K562 (cell line): ENCODE results near the gene RBBP4. TPM values are rescaled to one million over a fixed set of nuclear protein-coding genes. Genes with fewer than 3 reads are reported as not detected.

Source experiments
- ATAC-seq: fragments of 200-7000 bp; cut with Tn5 transposase; 3 replicates; pipeline ENCODE4 v1.9.1; 2020; ENCODE audit warnings: moderate library complexity
- BruUV-seq: library from RNA; stranded (reverse); fragments of 400-500 nt; replicated peaks from 2 replicates; lab custom pipeline; 2021; lab: Mats Ljungman, UMichigan
- CTCF ChIA-PET: fragments of 300-600 bp; formaldehyde crosslinking; extraction: SDS; loops from one replicate; lab custom pipeline; 2021; ENCODE audit warnings: low intra/inter-chr PET ratio; lab: Yijun Ruan, JAX
- POLR2A ChIA-PET: fragments of 300-600, 350-650 bp; sonication (Branson Sonifier 250); formaldehyde crosslinking; extraction: SDS; loops from one replicate; lab custom pipeline; 2021; ENCODE audit warnings: antibody characterized with exemption, inconsistent platforms; lab: Yijun Ruan, JAX
- DNase-seq, 4 experiments: peaks; one replicate each; pipeline versions ENCODE4 v3.0.0 to v3.0.0-alpha.2; 2011 to 2018; ENCODE audit warnings: low spot score in 3 of 4, mixed read lengths in 3 of 4; ENCODE audit errors: extremely low read depth in 1 of 4
- FAIRE-seq: peaks from 2 replicates; lab custom pipeline; 2011; peaks lifted over from hg19 to GRCh38; lab: Jason Lieb, UNC
- H2AFZ ChIP-seq: 2 replicates; pipeline ENCODE4 v1.6.0; 2011; ENCODE audit warnings: low read depth, low read length, control low read depth, inconsistent platforms
- H3K27ac ChIP-seq: fragments of 200-600 bp; 3 replicates; pipeline ENCODE4 v1.8.0; 2011; ENCODE audit warnings: low read depth, mild to moderate bottlenecking, control low read depth, inconsistent platforms, low read length, moderate library complexity, mixed read lengths; ENCODE audit errors: extremely low read depth
- H3K27me3 ChIP-seq, 2 experiments: fragments of 300-600 bp in 1 of 2; 2 replicates in 1 of 2; 3 replicates in 1 of 2; pipeline versions ENCODE4 v1.6.0 to v1.8.0; 2011; ENCODE audit warnings: inconsistent platforms in 2 of 2, low read length in 2 of 2, mild to moderate bottlenecking in 1 of 2, mixed read lengths in 1 of 2, moderate library complexity in 1 of 2; ENCODE audit not compliant: control insufficient read depth in 2 of 2, insufficient read depth in 2 of 2
- H3K36me3 ChIP-seq: fragments of 300-600 bp; 3 replicates; pipeline ENCODE4 v1.8.0; 2011; ENCODE audit warnings: mild to moderate bottlenecking, low read length, inconsistent platforms; ENCODE audit not compliant: control insufficient read depth, insufficient read depth
- H3K4me1 ChIP-seq, 2 experiments: fragments of 200-600 bp in 1 of 2; replicated peaks in 1 of 2; 2 replicates in 1 of 2; 3 replicates in 1 of 2; pipeline versions ENCODE4 v1.5.1 to v1.8.0; 2011; ENCODE audit warnings: inconsistent platforms in 2 of 2, low read length in 2 of 2, mild to moderate bottlenecking in 1 of 2, mixed read lengths in 1 of 2, moderate library complexity in 1 of 2; ENCODE audit not compliant: control insufficient read depth in 2 of 2, insufficient read depth in 2 of 2
- H3K4me2 ChIP-seq: 2 replicates; pipeline ENCODE4 v1.6.1; 2011; ENCODE audit warnings: low read length, control low read depth, inconsistent platforms, mixed read lengths; ENCODE audit not compliant: insufficient read depth
- H3K4me3 ChIP-seq: fragments of 200-600 bp; sonication (generic), shearing (Covaris generic); 2 replicates; pipeline ENCODE4 v1.5.1; 2016; ENCODE audit warnings: control low read depth, inconsistent platforms
- H3K79me2 ChIP-seq: fragments of 200-600 bp; 3 replicates; pipeline ENCODE4 v1.8.0; 2011; ENCODE audit warnings: low read length, inconsistent platforms; ENCODE audit not compliant: control insufficient read depth, insufficient read depth
- H3K9ac ChIP-seq, 2 experiments: 2 replicates each; pipeline versions ENCODE4 v1.6.0 to v1.6.1; 2011; ENCODE audit warnings: low read depth in 2 of 2, low read length in 2 of 2, control low read depth in 1 of 2, inconsistent platforms in 1 of 2, mild to moderate bottlenecking in 1 of 2, mixed read lengths in 1 of 2; ENCODE audit not compliant: insufficient read depth in 1 of 2
- H3K9me1 ChIP-seq: one replicate; pipeline ENCODE4 v1.6.0; 2011; ENCODE audit warnings: inconsistent platforms, mild to moderate bottlenecking, low read length, moderate library complexity; ENCODE audit not compliant: control insufficient read depth, insufficient read depth
- H3K9me3 ChIP-seq: replicated peaks from 2 replicates; pipeline ENCODE4 v1.5.1; 2011; ENCODE audit warnings: low read depth, low read length, inconsistent platforms; ENCODE audit not compliant: control insufficient read depth, insufficient read depth
- H4K20me1 ChIP-seq: replicated peaks from 2 replicates; pipeline ENCODE4 v1.6.1; 2011; ENCODE audit warnings: low read length, inconsistent platforms, mixed read lengths; ENCODE audit not compliant: control insufficient read depth, insufficient read depth
- FOXA3 ChIP-seq, 2 experiments: fragments of 450-650 bp in 1 of 2; sonication (generic) in 1 of 2; formaldehyde crosslinking; IDR thresholded peaks in 1 of 2; conservative IDR thresholded peaks in 1 of 2; 2 replicates each; pipeline versions ENCODE4 v1.4.0 to v1.8.0; 2020 to 2022; ENCODE audit warnings: mild to moderate bottlenecking in 2 of 2, missing genetic modification reagents in 1 of 2
- HMG20B ChIP-seq: fragments of 250-450 bp; sonication (Bioruptor Pico); IDR thresholded peaks from 2 replicates; pipeline ENCODE4 v1.5.0; 2021; ENCODE audit warnings: mild to moderate bottlenecking
- HNRNPUL1 ChIP-seq: fragments of 200-400 bp; formaldehyde crosslinking; IDR thresholded peaks from 2 replicates; pipeline ENCODE4 v1.6.1; 2017; ENCODE audit warnings: low read length
- MCM3 ChIP-seq: fragments of 450-650 bp; IDR thresholded peaks from 2 replicates; pipeline ENCODE4 v1.6.1; 2016
- RBBP5 ChIP-seq: fragments of 200-600 bp; sonication (generic); IDR thresholded peaks from 2 replicates; pipeline ENCODE4 v1.6.1; 2012; ENCODE audit warnings: borderline replicate concordance, mild to moderate bottlenecking, low read length, control low read depth, inconsistent platforms; ENCODE audit not compliant: insufficient read depth, poor library complexity, severe bottlenecking
- RBM15 ChIP-seq: fragments of 200-400 bp; formaldehyde crosslinking; IDR thresholded peaks from 2 replicates; pipeline ENCODE4 v1.6.1; 2018; ENCODE audit warnings: mild to moderate bottlenecking, low read length, moderate library complexity; ENCODE audit not compliant: insufficient read depth
- RBM17 ChIP-seq: fragments of 200-400 bp; formaldehyde crosslinking; IDR thresholded peaks from 2 replicates; pipeline ENCODE4 v1.6.1; 2017; ENCODE audit warnings: low read depth, mild to moderate bottlenecking, low read length, borderline replicate concordance
- SAFB ChIP-seq: fragments of 200-400 bp; formaldehyde crosslinking; IDR thresholded peaks from 2 replicates; pipeline ENCODE4 v1.6.1; 2017; ENCODE audit warnings: low read depth, low read length, borderline replicate concordance
- ZBTB43 ChIP-seq: sonication (generic); formaldehyde crosslinking; IDR thresholded peaks from 2 replicates; pipeline ENCODE4 v1.8.0; 2023; ENCODE audit warnings: mild to moderate bottlenecking, missing genetic modification reagents
- WGBS: fragments of 100-300 bp; shearing (Covaris generic); methylation state at CpG from one replicate; pipeline ENCODE4 v1.1.6; 2016; ENCODE audit warnings: low coverage, mixed read lengths; ENCODE audit not compliant: insufficient coverage; ENCODE audit errors: missing lambda C conversion rate; 5-methylcytosine and 5-hydroxymethylcytosine counted together
- in situ Hi-C: fragments of 300-500 bp; cut with MboI; formaldehyde crosslinking; loops from 4 replicates; pipeline ENCODE4 v1.15.0; 2018; ENCODE audit warnings: inconsistent platforms, mixed read lengths
- intact Hi-C: fragments of 100-400 bp; cut with micrococcal nuclease; formaldehyde crosslinking; loops from 2 replicates; pipeline ENCODE4 v1.14.2; 2022
- polyA plus RNA-seq, 8 experiments: library from polyadenylated mRNA; depleted of rRNA in 4 of 8; stranded (reverse) in 5 of 8; unstranded in 3 of 8; fragments of >200 nt; fragmentation: Nextera tagmentation in 2 of 8; fragmentation: Illumina TruSeq in 1 of 8; extraction: Ambion mirVana in 2 of 8; extraction: Trizol in 1 of 8; gene quantifications; 2 replicates each; pipeline versions ENCODE4 v1.2.1 to v1.2.3, GENCODE V29; 2011 to 2014; ENCODE audit warnings: inconsistent platforms in 1 of 8, missing spikeins in 1 of 8
- total RNA-seq, 7 experiments: library from RNA; depleted of rRNA in 6 of 7; stranded (reverse); fragments of >200 nt in 6 of 7; fragmentation: Illumina TruSeq in 2 of 7; extraction: Trizol in 2 of 7; gene quantifications; 2 replicates each; pipeline versions ENCODE4 v1.2.1 to v1.2.3, GENCODE V29; 2011 to 2021; ENCODE audit warnings: low replicate concordance in 1 of 7
- TF ChIP-seq, protein P1 (sequence below), 2 experiments: fragments of 450-650 bp; formaldehyde crosslinking in 1 of 2; IDR thresholded peaks; 2 replicates each; pipeline versions ENCODE4 v1.4.0 to v1.6.1; 2014 to 2020; ENCODE audit warnings: mild to moderate bottlenecking in 2 of 2, borderline replicate concordance in 1 of 2, low read depth in 1 of 2

Gene RBBP4
- total and polyA plus RNA-seq, 9 of the 15 experiments (the other 6 are each of a cell fraction or from before 2014, with no cell fraction given), result 185 to 409 (median 259) TPM

DNA sequence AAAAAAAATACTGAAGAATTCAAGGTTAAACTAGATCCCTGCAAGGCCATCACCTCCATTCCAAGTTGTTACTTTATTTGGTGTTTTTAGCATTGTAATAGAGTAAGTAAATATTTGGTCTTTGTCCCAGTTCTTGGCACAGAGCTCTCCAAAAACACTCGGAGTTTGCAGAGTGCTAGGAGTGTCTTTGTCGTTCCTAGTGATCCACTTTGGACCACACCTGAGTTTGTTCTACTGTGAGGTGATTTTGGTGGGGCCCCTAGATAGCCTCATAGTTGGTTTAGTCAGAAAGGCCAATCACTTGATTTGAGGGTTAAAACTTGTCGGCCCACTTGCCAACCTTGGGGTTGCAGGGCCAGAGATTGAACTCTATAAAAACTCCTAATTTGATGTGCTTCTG is 25.9 kb downstream of the RBBP4 start:
- in situ Hi-C loops, result no loop called here
- H3K9me3 ChIP-seq, result no peaks in the 10 kb centered on the region
- no peaks in the 10 kb centered on the region for H3K9me1 ChIP-seq
- no peak overlapping the region for H3K4me2 ChIP-seq
- CTCF ChIA-PET, result no interaction called here
- no peak overlapping the region for H2AFZ ChIP-seq
- intact Hi-C loops, result no loop called here
- no peaks in the 10 kb centered on the region for H3K4me1 ChIP-seq
- no peaks in the 10 kb centered on the region for H3K27me3 ChIP-seq
- no peak overlapping the region for H3K9ac ChIP-seq
- no peak overlapping the region for H3K27ac ChIP-seq
- H3K4me3 ChIP-seq, result no peak overlapping the region
- WGBS, result 62% methylated on average over 3 of the region's 3 CpGs
- POLR2A ChIA-PET, result interaction anchor here (0.5 to 1.7 kb wide), 5 partner anchors 11 to 130 kb away, joined by 3 to 5 read pairs (median 3); no protein-coding TSS in a partner anchor
- TF ChIP-seq, protein P1, sequence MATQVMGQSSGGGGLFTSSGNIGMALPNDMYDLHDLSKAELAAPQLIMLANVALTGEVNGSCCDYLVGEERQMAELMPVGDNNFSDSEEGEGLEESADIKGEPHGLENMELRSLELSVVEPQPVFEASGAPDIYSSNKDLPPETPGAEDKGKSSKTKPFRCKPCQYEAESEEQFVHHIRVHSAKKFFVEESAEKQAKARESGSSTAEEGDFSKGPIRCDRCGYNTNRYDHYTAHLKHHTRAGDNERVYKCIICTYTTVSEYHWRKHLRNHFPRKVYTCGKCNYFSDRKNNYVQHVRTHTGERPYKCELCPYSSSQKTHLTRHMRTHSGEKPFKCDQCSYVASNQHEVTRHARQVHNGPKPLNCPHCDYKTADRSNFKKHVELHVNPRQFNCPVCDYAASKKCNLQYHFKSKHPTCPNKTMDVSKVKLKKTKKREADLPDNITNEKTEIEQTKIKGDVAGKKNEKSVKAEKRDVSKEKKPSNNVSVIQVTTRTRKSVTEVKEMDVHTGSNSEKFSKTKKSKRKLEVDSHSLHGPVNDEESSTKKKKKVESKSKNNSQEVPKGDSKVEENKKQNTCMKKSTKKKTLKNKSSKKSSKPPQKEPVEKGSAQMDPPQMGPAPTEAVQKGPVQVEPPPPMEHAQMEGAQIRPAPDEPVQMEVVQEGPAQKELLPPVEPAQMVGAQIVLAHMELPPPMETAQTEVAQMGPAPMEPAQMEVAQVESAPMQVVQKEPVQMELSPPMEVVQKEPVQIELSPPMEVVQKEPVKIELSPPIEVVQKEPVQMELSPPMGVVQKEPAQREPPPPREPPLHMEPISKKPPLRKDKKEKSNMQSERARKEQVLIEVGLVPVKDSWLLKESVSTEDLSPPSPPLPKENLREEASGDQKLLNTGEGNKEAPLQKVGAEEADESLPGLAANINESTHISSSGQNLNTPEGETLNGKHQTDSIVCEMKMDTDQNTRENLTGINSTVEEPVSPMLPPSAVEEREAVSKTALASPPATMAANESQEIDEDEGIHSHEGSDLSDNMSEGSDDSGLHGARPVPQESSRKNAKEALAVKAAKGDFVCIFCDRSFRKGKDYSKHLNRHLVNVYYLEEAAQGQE (IDR thresholded peaks at IDR 0.05; ENCODE audit: borderline replicate concordance), result no peak
- TF ChIP-seq, protein P1 (CRISPR knock-in tag; IDR thresholded peaks at IDR 0.05; ENCODE audit: low read depth), result no peak
- no peak for TF ChIP-seq SAFB
- no peak for TF ChIP-seq ZBTB43 (CRISPR knock-in tag)
- no peak for TF ChIP-seq RBM15
- TF ChIP-seq MCM3, result no peak
- no peak for TF ChIP-seq RBBP5
- TF ChIP-seq RBM17, result no peak
- TF ChIP-seq HMG20B (CRISPR knock-in tag), result no peak
- no peak for TF ChIP-seq FOXA3 (CRISPR knock-in tag; conservative IDR thresholded peaks at IDR 0.05 in 1 of 2, IDR thresholded peaks at IDR 0.05 in 1 of 2)
- no peak for TF ChIP-seq HNRNPUL1
- H3K36me3 ChIP-seq, result peaks cover 94% of the 10 kb centered on the region
- no TSS peak for BruUV-seq
- no peaks in the 10 kb centered on the region for H4K20me1 ChIP-seq
- DNase-seq (no peak), FAIRE-seq (no peak), ATAC-seq (no peak)
- H3K79me2 ChIP-seq, result no peaks in the 10 kb centered on the region
